PC-9 (cell line): ENCODE data around the gene C10orf53. TPM values are rescaled to one million over a fixed set of nuclear protein-coding genes. Genes with fewer than 3 reads are reported as not detected.

Experiments used
- BruUV-seq: library from RNA; stranded (reverse); fragments of 400-500 nt; replicated peaks from 2 replicates; lab custom pipeline; 2021; lab: Mats Ljungman, UMichigan
- CTCF ChIA-PET: fragments of 300-600 bp; sonication (Branson Sonifier 250); formaldehyde crosslinking; loops from one replicate; lab custom pipeline; 2022; ENCODE audit warnings: antibody characterized with exemption; lab: Charles Lee
- POLR2A ChIA-PET: fragments of 300-600 bp; sonication (Branson Sonifier 250); formaldehyde crosslinking; loops from one replicate; lab custom pipeline; 2022; ENCODE audit warnings: antibody characterized with exemption; ENCODE audit not compliant: unreplicated experiment; lab: Charles Lee
- DNase-seq, 2 experiments: peaks; one replicate each; pipeline versions ENCODE4 v3.0.0 to v3.0.0-alpha.2; 2015 to 2022; ENCODE audit warnings: mixed read lengths in 1 of 2
- H2AFZ ChIP-seq: fragments of 200-600 bp; sonication (generic); 2 replicates; pipeline ENCODE4 v1.8.1; 2017; ENCODE audit warnings: antibody characterized with exemption
- H3F3A ChIP-seq: fragments of 200-600 bp; sonication (generic); 2 replicates; pipeline ENCODE4 v1.8.1; 2017; ENCODE audit warnings: antibody characterized with exemption, mild to moderate bottlenecking, low read depth; ENCODE audit not compliant: insufficient read depth
- H3K27ac ChIP-seq: fragments of 200-600 bp; sonication (generic); 2 replicates; pipeline ENCODE4 v1.6.1; 2016; ENCODE audit warnings: mixed run types
- H3K27me3 ChIP-seq: fragments of 200-600 bp; sonication (generic); 2 replicates; pipeline ENCODE4 v1.6.1; 2016; ENCODE audit warnings: low read depth, mixed run types; ENCODE audit not compliant: insufficient read depth
- H3K36me3 ChIP-seq: fragments of 200-600 bp; sonication (generic); 2 replicates; pipeline ENCODE4 v1.6.1; 2016; ENCODE audit warnings: low read depth, mixed run types
- H3K4me1 ChIP-seq: fragments of 200-600 bp; sonication (generic); replicated peaks from 2 replicates; pipeline ENCODE4 v1.6.1; 2016; ENCODE audit warnings: mixed run types; ENCODE audit not compliant: insufficient read depth
- H3K4me2 ChIP-seq: fragments of 200-600 bp; sonication (generic); 2 replicates; pipeline ENCODE4 v1.6.1; 2017; ENCODE audit warnings: mixed run types
- H3K4me3 ChIP-seq: fragments of 200-600 bp; sonication (generic); 2 replicates; pipeline ENCODE4 v1.6.1; 2016; ENCODE audit warnings: mixed run types
- H3K79me2 ChIP-seq: fragments of 200-600 bp; sonication (generic); 2 replicates; pipeline ENCODE4 v1.6.1; 2017; ENCODE audit warnings: low read depth, mixed run types
- H3K9me2 ChIP-seq: fragments of 200-600 bp; sonication (generic); 2 replicates; pipeline ENCODE4 v1.8.1; 2017; ENCODE audit warnings: mild to moderate bottlenecking; ENCODE audit not compliant: insufficient read depth
- H3K9me3 ChIP-seq: fragments of 200-600 bp; sonication (generic); 2 replicates; pipeline ENCODE4 v1.8.1; 2016; ENCODE audit warnings: low read depth; ENCODE audit not compliant: insufficient read depth
- H4K20me1 ChIP-seq: fragments of 200-600 bp; sonication (generic); 2 replicates; pipeline ENCODE4 v1.8.1; 2017; ENCODE audit not compliant: insufficient read depth
- EZH2 ChIP-seq: fragments of 200-600 bp; sonication (generic); IDR thresholded peaks from 2 replicates; pipeline ENCODE4 v1.8.0; 2017; ENCODE audit warnings: antibody characterized with exemption, low read depth
- intact Hi-C: fragments of 100-400 bp; cut with micrococcal nuclease; formaldehyde crosslinking; loops from one replicate; pipeline ENCODE4 v1.10.0; 2022; ENCODE audit not compliant: unreplicated experiment
- total RNA-seq: library from RNA; stranded (reverse); gene quantifications from 2 replicates; pipeline ENCODE4 v1.2.3, GENCODE V29; 2021
- TF ChIP-seq, protein P1 (sequence below): fragments of 200-600 bp; sonication (generic); conservative IDR thresholded peaks from 2 replicates; pipeline ENCODE4 v1.6.1; 2017; ENCODE audit warnings: mixed run types, antibody characterized with exemption, mild to moderate bottlenecking, moderate library complexity

The C10orf53 gene
- total RNA-seq, 1 experiment from 2014 or later, result not detected

DNA sequence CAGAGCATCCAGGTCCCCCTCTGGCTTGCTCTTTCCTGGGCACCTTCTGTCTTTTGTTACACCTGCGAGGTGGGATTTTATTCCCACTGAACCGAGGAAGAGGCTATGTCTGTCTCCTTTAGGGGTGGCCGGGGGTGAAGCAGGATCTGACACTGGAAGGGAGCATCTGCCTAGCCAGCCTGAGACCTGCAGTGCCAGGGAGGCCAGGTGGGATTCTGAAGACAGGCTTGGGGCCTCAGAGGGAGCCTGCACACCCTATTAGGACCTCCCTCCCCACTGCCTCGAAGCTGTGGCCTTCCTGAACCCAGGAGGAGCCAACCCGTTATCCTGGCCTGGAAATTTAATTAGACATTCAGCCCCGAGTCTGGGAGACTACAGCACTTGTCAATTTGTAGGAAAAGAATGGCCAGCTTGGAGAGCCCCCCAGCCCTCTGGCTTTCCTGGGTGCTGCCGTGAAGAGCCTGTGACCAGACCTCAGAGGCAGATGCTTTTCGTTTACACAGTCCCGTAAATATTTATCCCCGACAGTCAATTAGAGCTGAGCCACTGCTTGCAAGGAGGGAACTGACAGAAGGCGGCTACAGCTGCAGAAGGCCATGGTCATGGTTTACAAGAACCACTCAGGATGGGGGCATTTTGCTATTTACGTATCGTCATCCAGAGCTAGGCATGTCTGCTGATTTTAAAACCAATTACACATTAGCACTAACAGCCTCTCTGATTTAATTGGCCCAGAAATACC lies 46.0 kb upstream of the C10orf53 start:
- H4K20me1 ChIP-seq, result 0 out of 2 replicates have a peak, but pooled peaks cover 3% of the 10 kb centered on the region
- no peak overlapping the region for H3K4me2 ChIP-seq
- no peaks in the 10 kb centered on the region for H3K79me2 ChIP-seq
- TF ChIP-seq, protein P1, sequence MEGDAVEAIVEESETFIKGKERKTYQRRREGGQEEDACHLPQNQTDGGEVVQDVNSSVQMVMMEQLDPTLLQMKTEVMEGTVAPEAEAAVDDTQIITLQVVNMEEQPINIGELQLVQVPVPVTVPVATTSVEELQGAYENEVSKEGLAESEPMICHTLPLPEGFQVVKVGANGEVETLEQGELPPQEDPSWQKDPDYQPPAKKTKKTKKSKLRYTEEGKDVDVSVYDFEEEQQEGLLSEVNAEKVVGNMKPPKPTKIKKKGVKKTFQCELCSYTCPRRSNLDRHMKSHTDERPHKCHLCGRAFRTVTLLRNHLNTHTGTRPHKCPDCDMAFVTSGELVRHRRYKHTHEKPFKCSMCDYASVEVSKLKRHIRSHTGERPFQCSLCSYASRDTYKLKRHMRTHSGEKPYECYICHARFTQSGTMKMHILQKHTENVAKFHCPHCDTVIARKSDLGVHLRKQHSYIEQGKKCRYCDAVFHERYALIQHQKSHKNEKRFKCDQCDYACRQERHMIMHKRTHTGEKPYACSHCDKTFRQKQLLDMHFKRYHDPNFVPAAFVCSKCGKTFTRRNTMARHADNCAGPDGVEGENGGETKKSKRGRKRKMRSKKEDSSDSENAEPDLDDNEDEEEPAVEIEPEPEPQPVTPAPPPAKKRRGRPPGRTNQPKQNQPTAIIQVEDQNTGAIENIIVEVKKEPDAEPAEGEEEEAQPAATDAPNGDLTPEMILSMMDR, result no peak
- TF ChIP-seq EZH2, result no peak
- intact Hi-C loops, result no loop called here
- no peaks in the 10 kb centered on the region for H3K36me3 ChIP-seq
- ChIA-PET POLR2A (no interaction called here), CTCF (no interaction called here)
- no peak for DNase-seq
- peaks cover 6% of the 10 kb centered on the region; the same call in 1 of the 2 replicates for H3K4me1 ChIP-seq
- no peaks in the 10 kb centered on the region; the same call in 1 of the 2 replicates for H3K27me3 ChIP-seq
- no peaks in the 10 kb centered on the region for H3K9me3 ChIP-seq
- BruUV-seq, result no TSS peak
- no peaks in the 10 kb centered on the region; the same call in 1 of the 2 replicates for H3K9me2 ChIP-seq
- no peak overlapping the region for H2AFZ ChIP-seq
- no peaks in the 10 kb centered on the region for H3F3A ChIP-seq
- H3K27ac ChIP-seq, result no peak overlapping the region
- H3K4me3 ChIP-seq, result no peak overlapping the region

- Histone ChIP-seq H3K36me3 (no peaks in the 10 kb centered on the region), H3K4me2 (no peak overlapping the region), H3K4me3 (no peak overlapping the region), H3K9me3 (no peaks in the 10 kb centered on the region), H3K27me3 (peaks cover 5% of the 10 kb centered on the region; the same call in 1 of the 2 replicates), H2AFZ (no peak overlapping the region), H4K20me1 (0 out of 2 replicates have a peak, but pooled peaks cover 3% of the 10 kb centered on the region), H3K27ac (no peak overlapping the region), H3K79me2 (no peaks in the 10 kb centered on the region), H3F3A (no peaks in the 10 kb centered on the region), H3K4me1 (peaks cover 6% of the 10 kb centered on the region; the same call in 1 of the 2 replicates), H3K9me2 (no peaks in the 10 kb centered on the region; the same call in 1 of the 2 replicates)
- intact Hi-C loops, result no loop called here
- ChIA-PET POLR2A (no interaction called here), CTCF (no interaction called here)
- no TSS peak for BruUV-seq
- no peak for DNase-seq
- TF ChIP-seq, protein P1, result no peak
- TF ChIP-seq EZH2, result no peak
Observed at GRCh38 chr10:49634069-49634660, 45.3 kb upstream of the C10orf53 start.

DNA sequence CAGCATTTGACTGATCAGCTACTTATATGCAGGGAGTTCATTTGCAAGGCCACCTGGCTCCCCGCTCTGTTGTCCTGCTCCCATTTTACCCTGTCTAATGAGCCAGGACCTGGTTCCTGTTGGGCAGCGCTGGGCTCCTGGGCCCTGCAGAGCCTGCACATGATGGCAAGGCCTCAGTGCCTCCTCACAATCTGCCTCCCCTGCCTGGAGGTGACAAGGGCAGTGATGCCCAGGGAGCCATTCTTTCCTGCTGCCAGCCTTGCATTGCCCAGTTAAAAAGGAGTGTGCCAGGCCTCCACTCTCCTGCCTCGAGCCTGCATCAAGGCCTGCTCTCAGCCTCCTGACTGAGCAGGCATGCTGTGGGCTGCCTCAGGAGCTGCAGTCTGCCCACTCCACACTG lies 37.1 kb upstream of the C10orf53 start:
- no peak for DNase-seq
- no peaks in the 10 kb centered on the region for H3F3A ChIP-seq
- no TSS peak for BruUV-seq
- ChIA-PET CTCF (no interaction called here), POLR2A (no interaction called here)
- H2AFZ ChIP-seq, result no peak overlapping the region
- no peaks in the 10 kb centered on the region for H3K36me3 ChIP-seq
- H3K9me2 ChIP-seq, result no peaks in the 10 kb centered on the region; the same call in 1 of the 2 replicates
- no peak overlapping the region for H3K27ac ChIP-seq
- no peaks in the 10 kb centered on the region for H3K79me2 ChIP-seq
- H3K27me3 ChIP-seq, result peaks cover 38% of the 10 kb centered on the region
- 0 out of 2 replicates have a peak, but pooled peaks cover 3% of the 10 kb centered on the region for H4K20me1 ChIP-seq
- H3K4me3 ChIP-seq, result no peak overlapping the region
- intact Hi-C loops, result no loop called here
- no peak overlapping the region for H3K4me2 ChIP-seq
- H3K4me1 ChIP-seq, result no peaks in the 10 kb centered on the region
- TF ChIP-seq EZH2, result no peak
- TF ChIP-seq, protein P1, result no peak
- no peaks in the 10 kb centered on the region for H3K9me3 ChIP-seq
